IMR-90 (cell line): ENCODE data around the gene FAM53B. TPM values are rescaled to one million over a fixed set of nuclear protein-coding genes. Genes with fewer than 3 reads are reported as not detected.
"Not testable (repeated sequence)": the region's sequence is repeated elsewhere in the genome, so short reads cannot be mapped to it uniquely, and the experiment has no call there.

Experiments
- ATAC-seq: fragments of 200-7000 bp; cut with Tn5 transposase; 2 replicates; pipeline ENCODE4 v1.9.1; 2020; ENCODE audit warnings: low read depth, mild to moderate bottlenecking, moderate library complexity
- BruUV-seq: library from RNA; stranded (reverse); fragments of 400-500 nt; replicated peaks from 2 replicates; lab custom pipeline; 2021; lab: Mats Ljungman, UMichigan
- CTCF ChIA-PET: fragments of 300-600 bp; formaldehyde crosslinking; extraction: SDS; loops from one replicate; lab custom pipeline; 2021; ENCODE audit warnings: antibody characterized with exemption; lab: Yijun Ruan, JAX
- POLR2A ChIA-PET: fragments of 300-600 bp; sonication (Branson Sonifier 250); formaldehyde crosslinking; loops from one replicate; lab custom pipeline; 2022; ENCODE audit warnings: antibody characterized with exemption; ENCODE audit not compliant: unreplicated experiment; lab: Charles Lee
- DNase-seq: peaks from one replicate; pipeline ENCODE4 v3.0.0; 2013
- H2AFZ ChIP-seq: replicated peaks from 2 replicates; pipeline ENCODE3; 2013; ENCODE audit warnings: low read length, mild to moderate bottlenecking; ENCODE audit not compliant: poor library complexity
- H2AK5ac ChIP-seq: 2 replicates; pipeline ENCODE4 v1.6.1; 2013; ENCODE audit warnings: low read depth, low read length, inconsistent platforms
- H2AK9ac ChIP-seq: replicated peaks from 2 replicates; pipeline ENCODE3; 2013; ENCODE audit warnings: mild to moderate bottlenecking, low read depth, low read length, moderate library complexity; ENCODE audit not compliant: poor library complexity
- H2BK120ac ChIP-seq: 2 replicates; pipeline ENCODE4 v1.6.1; 2013; ENCODE audit warnings: low read depth, low read length, inconsistent platforms
- H2BK15ac ChIP-seq: 3 replicates; pipeline ENCODE4 v1.6.1; 2013; ENCODE audit warnings: low read depth, low read length, inconsistent platforms
- H2BK20ac ChIP-seq: 2 replicates; pipeline ENCODE4 v1.6.1; 2013; ENCODE audit warnings: low read depth, mild to moderate bottlenecking, inconsistent platforms, low read length, moderate library complexity
- H2BK5ac ChIP-seq: 2 replicates; pipeline ENCODE4 v1.6.1; 2013; ENCODE audit warnings: mild to moderate bottlenecking, low read depth, low read length, inconsistent platforms; ENCODE audit not compliant: poor library complexity, severe bottlenecking
- H3K14ac ChIP-seq: replicated peaks from 2 replicates; pipeline ENCODE4 v1.6.1; 2013; ENCODE audit warnings: low read depth, low read length, inconsistent platforms
- H3K18ac ChIP-seq: 2 replicates; pipeline ENCODE4 v1.6.1; 2013; ENCODE audit warnings: low read depth, low read length, control low read depth
- H3K23ac ChIP-seq: 2 replicates; pipeline ENCODE4 v1.6.1; 2013; ENCODE audit warnings: low read depth, low read length, inconsistent platforms
- H3K27ac ChIP-seq: 2 replicates; pipeline ENCODE4 v1.5.1; 2013; ENCODE audit warnings: mild to moderate bottlenecking, control low read depth, low read length; ENCODE audit not compliant: insufficient read depth
- H3K27me3 ChIP-seq: 2 replicates; pipeline ENCODE4 v1.6.1; 2013; ENCODE audit warnings: low read length; ENCODE audit not compliant: control insufficient read depth, insufficient read depth
- H3K36me3 ChIP-seq: 2 replicates; pipeline ENCODE4 v1.6.1; 2013; ENCODE audit warnings: low read length, mixed read lengths; ENCODE audit not compliant: control insufficient read depth, insufficient read depth
- H3K4ac ChIP-seq: 2 replicates; pipeline ENCODE4 v1.6.1; 2013; ENCODE audit warnings: low read depth, low read length, inconsistent platforms
- H3K4me1 ChIP-seq: 2 replicates; pipeline ENCODE4 v1.6.1; 2013; ENCODE audit warnings: low read length, mixed read lengths; ENCODE audit not compliant: control insufficient read depth, insufficient read depth
- H3K4me2 ChIP-seq: 2 replicates; pipeline ENCODE4 v1.6.1; 2013; ENCODE audit warnings: low read depth, mild to moderate bottlenecking, control low read depth, low read length, moderate library complexity
- H3K4me3 ChIP-seq: 2 replicates; pipeline ENCODE4 v1.5.1; 2013; ENCODE audit warnings: low read depth, mild to moderate bottlenecking, control low read depth, low read length, moderate library complexity; ENCODE audit not compliant: insufficient read depth
- H3K56ac ChIP-seq: 2 replicates; pipeline ENCODE4 v1.6.1; 2013; ENCODE audit warnings: low read length, inconsistent platforms; ENCODE audit not compliant: insufficient read depth; ENCODE audit errors: extremely low read depth
- H3K79me1 ChIP-seq, 2 experiments: 2 replicates each; pipeline ENCODE4 v1.6.1; 2013; ENCODE audit warnings: low read length in 2 of 2, inconsistent platforms in 1 of 2, low read depth in 1 of 2
- H3K9ac ChIP-seq: 2 replicates; pipeline ENCODE4 v1.6.1; 2013; ENCODE audit warnings: low read depth, low read length, control low read depth
- H3K9me1 ChIP-seq: 2 replicates; pipeline ENCODE4 v1.6.1; 2013; ENCODE audit warnings: low read length, inconsistent platforms; ENCODE audit not compliant: insufficient read depth
- H3K9me3 ChIP-seq: 2 replicates; pipeline ENCODE4 v1.6.1; 2013; ENCODE audit warnings: low read length; ENCODE audit not compliant: control insufficient read depth, insufficient read depth
- H4K20me1 ChIP-seq: 2 replicates; pipeline ENCODE4 v1.6.1; 2013; ENCODE audit warnings: low read length, inconsistent platforms; ENCODE audit not compliant: insufficient read depth
- H4K5ac ChIP-seq: 2 replicates; pipeline ENCODE4 v1.6.1; 2013; ENCODE audit warnings: mild to moderate bottlenecking, low read depth, low read length, control low read depth
- H4K8ac ChIP-seq, 2 experiments: 2 replicates each; pipeline ENCODE4 v1.6.1; 2013; ENCODE audit warnings: low read depth in 2 of 2, low read length in 2 of 2, control low read depth in 1 of 2, inconsistent platforms in 1 of 2
- H4K91ac ChIP-seq: 2 replicates; pipeline ENCODE4 v1.6.1; 2013; ENCODE audit warnings: low read depth, low read length, inconsistent platforms; ENCODE audit not compliant: insufficient read depth
- WGBS, 2 experiments: methylation state at CpG; one replicate each; pipeline versions ENCODE4 v1.1.5 to v1.1.7; 2013; ENCODE audit warnings: missing lambda C conversion rate in 2 of 2; ENCODE audit not compliant: insufficient read length in 1 of 2; ENCODE audit errors: extremely low coverage in 2 of 2; 5-methylcytosine and 5-hydroxymethylcytosine counted together
- dilution Hi-C: fragments of 300-500 bp; cut with HindIII; formaldehyde crosslinking; loops from one replicate; pipeline ENCODE4 v1.14.3; 2018; ENCODE audit warnings: low sequenced_read_pairs; ENCODE audit not compliant: unreplicated experiment
- in situ Hi-C: fragments of 300-500 bp; cut with MboI; formaldehyde crosslinking; loops from 3 replicates; pipeline ENCODE4 v1.14.3; 2019; ENCODE audit warnings: low sequenced_read_pairs, inconsistent platforms, mixed read lengths
- intact Hi-C: fragments of 100-400 bp; cut with micrococcal nuclease; formaldehyde crosslinking; loops from 2 replicates; pipeline ENCODE4 v1.10.0; 2022
- polyA plus RNA-seq, 3 experiments: library from polyadenylated mRNA; depleted of rRNA; stranded (reverse); fragments of >200 nt; gene quantifications; 2 replicates each; pipeline ENCODE4 v1.2.3, GENCODE V29; 2012; ENCODE audit warnings: low replicate concordance in 1 of 3
- total RNA-seq: library from RNA; depleted of rRNA; stranded (reverse); fragments of >200 nt; gene quantifications from 2 replicates; pipeline ENCODE4 v1.2.3, GENCODE V29; 2012

FAM53B gene
- total and polyA plus RNA-seq, 2 of the 4 experiments (the other 2 are of a cell fraction), result 3.8 to 5.7 TPM

DNA sequence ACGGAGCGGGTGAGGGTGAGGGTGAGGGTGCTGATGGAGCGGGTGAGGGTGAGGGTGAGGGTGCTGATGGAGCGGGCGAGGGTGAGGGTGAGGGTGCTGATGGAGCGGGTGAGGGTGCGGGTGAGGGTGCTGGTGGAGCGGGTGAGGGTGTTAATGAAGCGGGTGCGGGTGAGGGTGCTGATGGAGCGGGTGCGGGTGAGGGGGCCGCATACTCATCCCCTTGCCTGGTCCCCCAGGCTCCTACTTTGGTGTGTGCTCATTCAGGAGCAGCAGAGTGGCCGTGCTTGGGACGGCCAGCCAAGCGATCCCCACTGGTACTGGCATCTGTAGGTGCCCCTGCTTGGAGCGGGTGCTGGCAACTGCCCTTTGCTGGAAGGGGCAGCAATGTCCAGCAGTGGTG is 133.3 kb downstream of the FAM53B start:
- POLR2A ChIA-PET, H3K79me1 ChIP-seq, H3K9ac ChIP-seq, H4K8ac ChIP-seq, H3K36me3 ChIP-seq, H3K56ac ChIP-seq, H3K4ac ChIP-seq, intact Hi-C loops, H2BK20ac ChIP-seq, H4K91ac ChIP-seq, H3K14ac ChIP-seq, H2AK5ac ChIP-seq, H2BK5ac ChIP-seq, H3K4me1 ChIP-seq, CTCF ChIA-PET, H3K27me3 ChIP-seq, in situ Hi-C loops, H3K4me3 ChIP-seq, H3K23ac ChIP-seq, H3K4me2 ChIP-seq, H3K9me1 ChIP-seq, H3K18ac ChIP-seq, DNase-seq, H2BK120ac ChIP-seq, H4K20me1 ChIP-seq, H3K9me3 ChIP-seq, H3K27ac ChIP-seq, H2AFZ ChIP-seq, BruUV-seq, H2AK9ac ChIP-seq, H4K5ac ChIP-seq, ATAC-seq, H2BK15ac ChIP-seq, dilution Hi-C loops: not testable (repeated sequence)
- WGBS, 2 experiments, result 80% methylated on average over 3 of the region's 17 CpGs; no CpG with 5 or more reads in 1 of the 2 experiments

DNA sequence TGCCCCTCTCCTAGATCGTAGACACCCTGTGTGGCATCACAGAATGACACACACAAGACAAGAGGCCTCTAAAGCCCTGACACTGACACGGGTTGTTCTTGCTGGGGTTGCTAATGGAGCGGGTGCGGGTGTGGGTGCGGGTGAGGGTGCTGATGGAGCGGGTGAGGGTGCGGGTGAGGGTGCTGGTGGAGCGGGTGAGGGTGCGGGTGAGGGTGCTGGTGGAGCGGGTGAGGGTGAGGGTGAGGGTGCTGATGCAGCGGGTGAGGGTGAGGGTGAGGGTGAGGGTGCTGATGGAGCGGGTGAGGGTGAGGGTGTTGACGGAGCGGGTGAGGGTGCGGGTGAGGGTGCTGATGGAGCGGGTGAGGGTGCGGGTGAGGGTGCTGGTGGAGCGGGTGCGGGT is 134.0 kb downstream of the FAM53B start:
- 97% methylated on average over 6 of the region's 19 CpGs; no CpG with 5 or more reads in 1 of the 2 experiments for WGBS, 2 experiments

More for the DNA sequence above, 134.0 kb downstream of the FAM53B start:
- H3K4me2 ChIP-seq, ATAC-seq, intact Hi-C loops, H3K36me3 ChIP-seq, H3K23ac ChIP-seq, DNase-seq, H4K8ac ChIP-seq, H3K9ac ChIP-seq, H2AK5ac ChIP-seq, H3K14ac ChIP-seq, H3K4ac ChIP-seq, H2BK120ac ChIP-seq, H3K4me3 ChIP-seq, H4K5ac ChIP-seq, H3K9me3 ChIP-seq, H2BK15ac ChIP-seq, BruUV-seq, H3K9me1 ChIP-seq, H3K56ac ChIP-seq, CTCF ChIA-PET, H2AFZ ChIP-seq, H3K27me3 ChIP-seq, in situ Hi-C loops, H2AK9ac ChIP-seq, H3K4me1 ChIP-seq, H2BK20ac ChIP-seq, H3K18ac ChIP-seq, dilution Hi-C loops, POLR2A ChIA-PET, H2BK5ac ChIP-seq, H3K79me1 ChIP-seq, H4K20me1 ChIP-seq, H4K91ac ChIP-seq, H3K27ac ChIP-seq: not testable (repeated sequence)
